ENCODE data around the gene ANKS1B.

GRCh38 chr12:99479149-99479548 lies 505.6 kb downstream of the ANKS1B start:
- TF ChIP-seq, protein P1, sequence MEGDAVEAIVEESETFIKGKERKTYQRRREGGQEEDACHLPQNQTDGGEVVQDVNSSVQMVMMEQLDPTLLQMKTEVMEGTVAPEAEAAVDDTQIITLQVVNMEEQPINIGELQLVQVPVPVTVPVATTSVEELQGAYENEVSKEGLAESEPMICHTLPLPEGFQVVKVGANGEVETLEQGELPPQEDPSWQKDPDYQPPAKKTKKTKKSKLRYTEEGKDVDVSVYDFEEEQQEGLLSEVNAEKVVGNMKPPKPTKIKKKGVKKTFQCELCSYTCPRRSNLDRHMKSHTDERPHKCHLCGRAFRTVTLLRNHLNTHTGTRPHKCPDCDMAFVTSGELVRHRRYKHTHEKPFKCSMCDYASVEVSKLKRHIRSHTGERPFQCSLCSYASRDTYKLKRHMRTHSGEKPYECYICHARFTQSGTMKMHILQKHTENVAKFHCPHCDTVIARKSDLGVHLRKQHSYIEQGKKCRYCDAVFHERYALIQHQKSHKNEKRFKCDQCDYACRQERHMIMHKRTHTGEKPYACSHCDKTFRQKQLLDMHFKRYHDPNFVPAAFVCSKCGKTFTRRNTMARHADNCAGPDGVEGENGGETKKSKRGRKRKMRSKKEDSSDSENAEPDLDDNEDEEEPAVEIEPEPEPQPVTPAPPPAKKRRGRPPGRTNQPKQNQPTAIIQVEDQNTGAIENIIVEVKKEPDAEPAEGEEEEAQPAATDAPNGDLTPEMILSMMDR (conservative IDR thresholded peaks at IDR 0.05; ENCODE audit: low read length) = no peak
- no peak for TF ChIP-seq EZH2phosphoT487 (IDR thresholded peaks at IDR 0.05; ENCODE audit: borderline replicate concordance)
